Prostate gland (tissue), 2 donors: ENCODE measurements around the gene UNC13C.

Experiments
- POLR2A ChIP-seq: fragments of 450-650 bp; IDR thresholded peaks from one replicate; pipeline ENCODE4 v1.6.1; 2016; ENCODE audit warnings: antibody characterized with exemption, mild to moderate bottlenecking
- TF ChIP-seq, protein P1 (sequence below), 4 experiments: fragments of 200-600 bp in 2 of 4; fragments of 450-650 bp in 2 of 4; sonication (generic) in 2 of 4; IDR thresholded peaks; 1 replicate in 3 of 4; 2 replicates in 1 of 4; pipeline ENCODE4 v1.5.1; 2016 to 2019; ENCODE audit warnings: antibody characterized with exemption in 4 of 4, mild to moderate bottlenecking in 2 of 4, moderate library complexity in 2 of 4

DNA sequence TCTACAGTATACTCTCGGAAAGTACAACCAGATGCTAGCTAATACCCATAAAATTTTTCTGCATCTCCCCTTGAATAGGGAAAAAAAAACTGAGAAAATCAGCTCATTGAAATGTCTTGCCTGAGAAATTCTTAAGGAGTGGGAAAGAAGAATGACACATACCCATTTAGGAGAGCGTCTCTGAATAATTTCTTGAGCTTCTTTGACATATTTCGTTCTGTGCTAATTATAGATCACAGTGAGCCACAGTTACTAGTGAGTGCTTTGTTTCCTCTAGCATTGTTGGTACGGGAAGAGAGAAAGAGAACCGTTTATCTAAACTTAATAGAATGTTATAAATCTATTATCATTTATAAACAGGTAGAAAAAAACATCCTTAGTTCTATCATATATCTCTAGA, 588.4 kb downstream of the UNC13C start:
- TF ChIP-seq, protein P1, sequence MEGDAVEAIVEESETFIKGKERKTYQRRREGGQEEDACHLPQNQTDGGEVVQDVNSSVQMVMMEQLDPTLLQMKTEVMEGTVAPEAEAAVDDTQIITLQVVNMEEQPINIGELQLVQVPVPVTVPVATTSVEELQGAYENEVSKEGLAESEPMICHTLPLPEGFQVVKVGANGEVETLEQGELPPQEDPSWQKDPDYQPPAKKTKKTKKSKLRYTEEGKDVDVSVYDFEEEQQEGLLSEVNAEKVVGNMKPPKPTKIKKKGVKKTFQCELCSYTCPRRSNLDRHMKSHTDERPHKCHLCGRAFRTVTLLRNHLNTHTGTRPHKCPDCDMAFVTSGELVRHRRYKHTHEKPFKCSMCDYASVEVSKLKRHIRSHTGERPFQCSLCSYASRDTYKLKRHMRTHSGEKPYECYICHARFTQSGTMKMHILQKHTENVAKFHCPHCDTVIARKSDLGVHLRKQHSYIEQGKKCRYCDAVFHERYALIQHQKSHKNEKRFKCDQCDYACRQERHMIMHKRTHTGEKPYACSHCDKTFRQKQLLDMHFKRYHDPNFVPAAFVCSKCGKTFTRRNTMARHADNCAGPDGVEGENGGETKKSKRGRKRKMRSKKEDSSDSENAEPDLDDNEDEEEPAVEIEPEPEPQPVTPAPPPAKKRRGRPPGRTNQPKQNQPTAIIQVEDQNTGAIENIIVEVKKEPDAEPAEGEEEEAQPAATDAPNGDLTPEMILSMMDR (IDR thresholded peaks at IDR 0.05): no peak
- TF ChIP-seq POLR2A: no peak
